GM19468 (cell line): ENCODE results near the gene LYRM1.

Experiments used
- ATAC-seq: cut with Tn5 transposase; IDR thresholded peaks from one replicate; pipeline ENCODE4 v1.9.1; 2021; ENCODE audit warnings: mild to moderate bottlenecking, moderate library complexity, moderate number of reproducible peaks; ENCODE audit not compliant: unreplicated experiment; ENCODE audit errors: extremely low read depth

LYRM1 gene

DNA sequence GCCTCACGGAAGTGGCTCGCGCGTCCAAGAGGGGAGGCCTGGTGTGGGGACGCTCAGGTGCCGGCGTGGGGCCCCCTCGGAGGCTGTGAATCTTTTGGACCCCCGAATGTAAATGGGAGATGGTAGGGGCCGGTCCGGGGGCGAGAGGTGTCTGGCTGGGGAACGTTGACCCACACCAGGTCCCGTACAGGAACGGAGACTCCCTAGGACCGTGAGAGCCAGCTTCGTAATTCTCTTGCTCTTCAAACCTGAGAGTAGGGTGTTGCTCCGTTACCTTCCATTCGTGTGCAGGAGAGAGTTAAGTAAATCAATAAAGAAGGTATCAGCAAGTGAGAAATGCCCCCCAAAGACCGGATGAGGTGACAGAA lies 481 bp downstream of the LYRM1 start:
- ATAC-seq: no peak

- ATAC-seq: peak; percentile 20
Observed at GRCh38 chr16:20901436-20902112, 1.0 kb downstream of the LYRM1 start.

DNA sequence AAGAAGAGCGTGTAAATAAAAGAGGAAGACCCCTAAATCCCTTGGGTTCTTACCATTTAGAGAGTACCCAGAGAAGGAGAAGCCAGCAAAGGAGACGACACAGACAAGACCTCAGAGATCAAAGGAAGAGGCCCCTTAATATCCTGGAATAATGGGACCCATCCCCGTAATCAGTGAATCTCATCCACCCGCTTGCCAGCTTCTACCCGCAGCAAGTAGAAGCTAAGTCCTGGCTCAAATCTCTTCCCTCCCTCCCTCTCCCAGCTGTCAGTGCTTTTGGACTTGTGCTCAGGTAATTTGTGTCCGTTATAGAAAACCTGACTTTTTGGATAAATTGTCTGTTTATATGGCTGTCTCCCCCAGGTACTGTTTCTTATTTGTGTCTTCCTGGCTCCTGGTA lies 1.9 kb downstream of the LYRM1 start:
- no peak for ATAC-seq

DNA sequence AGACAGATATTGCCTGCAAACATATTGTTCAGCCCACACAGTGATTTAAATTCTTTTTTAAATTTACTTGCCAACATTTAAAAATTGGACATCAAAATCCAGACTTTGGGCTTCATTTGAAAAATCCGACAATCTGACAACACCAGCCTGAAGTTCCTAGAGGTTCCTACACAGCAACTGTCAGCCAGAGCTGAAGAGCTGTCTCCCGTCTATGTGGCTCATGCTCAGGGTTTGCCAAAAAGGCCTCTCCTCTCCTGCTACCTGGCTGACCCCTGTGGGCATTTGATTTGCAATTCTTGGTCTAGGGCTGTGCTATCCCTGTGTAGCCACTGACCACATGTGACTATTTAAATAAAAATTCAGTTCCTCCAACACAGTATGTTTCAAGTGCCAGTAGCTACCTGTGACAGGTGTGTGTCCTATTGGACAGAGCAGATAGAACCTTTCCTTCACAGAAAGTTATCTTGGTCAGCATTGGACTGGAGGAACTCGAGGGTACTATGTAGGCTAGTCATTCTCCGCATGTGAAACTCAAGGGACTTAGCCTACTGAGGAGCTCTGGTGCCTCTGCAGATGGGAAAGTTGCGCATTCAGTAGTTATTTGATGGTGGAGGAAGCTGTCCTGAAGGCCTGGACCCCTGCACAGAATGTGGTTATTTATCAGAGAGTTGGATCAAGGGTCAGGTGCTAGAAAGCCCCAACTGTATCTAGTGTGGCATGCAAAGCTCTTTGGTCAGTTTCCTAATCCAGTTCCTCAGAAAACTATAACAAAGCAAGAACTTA lies 2.7 kb downstream of the LYRM1 start:
- ATAC-seq: no peak

- no peak for ATAC-seq
Observed at GRCh38 chr16:20903899-20904506, 3.4 kb downstream of the LYRM1 start.

DNA sequence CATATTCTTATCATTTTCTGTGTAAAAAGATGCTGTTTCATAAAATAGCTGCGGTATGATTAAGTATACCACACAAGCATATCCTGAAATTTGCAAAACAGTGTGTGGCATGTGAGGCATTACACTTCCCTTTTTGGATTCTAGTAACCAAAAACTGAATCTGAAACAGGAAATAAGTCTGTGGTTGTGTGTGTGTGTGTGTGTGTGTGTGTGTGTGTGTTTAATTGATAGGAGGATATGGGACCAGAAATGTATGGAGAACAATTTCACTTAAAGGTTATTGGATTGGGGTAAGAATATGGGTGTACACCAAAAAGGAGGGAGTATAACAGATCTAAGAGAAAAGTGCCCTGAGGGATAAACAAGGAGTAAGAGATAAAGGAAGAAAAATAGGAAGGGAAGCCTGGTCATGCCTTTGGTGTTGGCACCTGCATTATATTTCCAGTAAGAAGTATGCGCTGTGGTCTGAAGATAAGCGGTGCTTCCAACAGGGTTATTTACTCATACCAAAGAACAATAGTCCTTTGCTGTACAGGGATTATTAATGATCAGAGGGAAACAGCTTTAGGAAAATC lies 4.0 kb downstream of the LYRM1 start:
- no peak for ATAC-seq

DNA sequence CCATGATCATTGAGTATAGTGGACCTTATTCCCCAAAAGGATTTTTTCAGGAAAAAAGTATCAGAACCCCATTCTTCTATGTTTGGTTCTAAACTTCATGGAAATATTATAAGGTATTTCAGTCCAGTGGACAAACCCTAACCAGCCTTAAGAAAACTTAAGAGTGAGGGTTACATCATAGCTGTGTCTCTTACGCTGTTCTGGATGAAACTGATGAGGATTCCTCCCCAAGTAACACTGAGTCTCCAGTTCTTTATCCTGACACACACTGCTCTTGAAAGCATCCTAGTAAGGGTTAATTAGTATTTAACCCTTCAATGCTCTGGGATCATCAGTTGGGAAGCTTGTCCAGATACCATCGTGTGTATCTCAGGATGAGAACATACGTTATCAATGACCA lies 5.0 kb downstream of the LYRM1 start:
- no peak for ATAC-seq

- ATAC-seq: no peak
Observed at GRCh38 chr16:20906341-20907255, 6.0 kb downstream of the LYRM1 start.

- no peak for ATAC-seq
Observed at GRCh38 chr16:20910781-20911321, 10.3 kb downstream of the LYRM1 start.

GRCh38 chr16:20911361-20911760 lies 10.8 kb downstream of the LYRM1 start:
- ATAC-seq: no peak

DNA sequence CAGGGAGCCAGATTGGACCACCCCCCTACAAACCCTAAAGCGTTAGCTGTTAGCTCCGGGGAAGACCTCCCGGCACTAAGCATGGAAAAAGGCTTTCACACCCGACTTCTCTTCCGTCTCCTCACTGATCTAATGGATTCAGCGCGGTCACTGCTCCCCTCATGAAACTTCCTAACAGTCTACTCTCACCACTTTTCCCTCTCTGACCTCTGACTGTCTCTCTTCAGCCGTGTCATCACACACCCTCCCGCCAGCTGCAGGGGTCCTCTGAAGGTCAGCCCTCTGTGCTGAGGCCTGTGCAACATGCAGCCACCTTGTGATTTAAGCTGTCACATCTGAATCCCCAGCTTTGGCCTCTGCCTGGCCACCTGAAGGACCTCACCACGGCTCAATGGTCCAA lies 15.7 kb downstream of the LYRM1 start:
- no peak for ATAC-seq

GRCh38 chr16:20916942-20917341 lies 16.4 kb downstream of the LYRM1 start:
- ATAC-seq: no peak

DNA sequence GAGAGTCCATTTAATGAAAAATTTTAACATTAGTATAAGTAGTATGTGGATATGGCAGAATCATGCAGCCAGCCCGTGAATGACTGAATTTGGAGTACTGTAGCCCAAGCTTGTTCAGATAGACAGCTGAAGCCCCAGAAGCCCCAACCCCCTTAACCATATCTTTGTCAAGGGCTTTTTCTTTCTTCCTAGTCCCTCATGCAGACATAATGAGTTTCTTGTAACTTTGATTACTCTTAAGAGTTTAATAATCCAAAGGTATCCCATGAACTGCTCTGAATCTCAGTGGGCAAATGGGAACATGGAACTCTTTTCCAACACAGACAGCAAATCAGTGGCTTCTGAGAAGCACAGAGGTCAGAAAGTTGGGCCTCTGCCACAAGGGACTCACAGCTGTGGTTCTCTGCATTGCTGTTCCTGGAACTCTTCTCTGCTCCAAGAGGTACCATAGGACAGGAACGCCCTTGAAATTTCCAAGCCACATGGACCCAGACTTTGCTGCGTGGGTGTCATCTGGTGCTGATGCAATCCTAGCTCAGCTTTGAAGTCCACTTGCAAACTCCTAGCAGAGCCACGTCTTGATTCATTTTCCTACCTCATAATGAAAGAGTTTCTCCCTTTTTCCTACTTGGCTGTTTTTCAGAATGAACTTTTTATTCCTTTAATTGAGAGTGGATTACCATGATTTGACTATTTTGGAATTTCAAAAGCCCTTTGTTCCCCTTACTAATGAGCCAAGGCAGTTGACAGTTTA lies 18.1 kb downstream of the LYRM1 start:
- ATAC-seq: no peak

GRCh38 chr16:20920091-20920490 lies 19.5 kb downstream of the LYRM1 start:
- no peak for ATAC-seq

GRCh38 chr16:20920799-20921198 lies 20.2 kb downstream of the LYRM1 start:
- no peak for ATAC-seq

DNA sequence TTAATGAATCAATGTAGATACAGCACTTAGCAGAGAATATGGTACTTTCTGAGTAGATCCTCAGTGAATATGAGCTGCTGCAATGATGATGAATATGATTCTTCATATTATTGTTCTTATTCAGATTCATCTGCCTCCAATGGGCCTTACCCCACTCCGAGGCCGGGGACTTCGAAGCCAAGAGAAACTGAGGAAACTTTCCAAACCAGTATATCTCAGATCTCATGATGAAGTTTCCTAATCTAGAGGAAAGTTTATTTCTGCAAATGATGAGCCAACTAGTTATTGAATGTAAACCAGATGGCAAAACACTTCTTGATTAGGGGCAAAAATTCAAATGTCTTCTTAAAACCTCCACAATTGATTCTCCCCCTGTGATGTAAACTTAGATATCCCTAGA lies 23.3 kb downstream of the LYRM1 start:
- ATAC-seq: no peak

DNA sequence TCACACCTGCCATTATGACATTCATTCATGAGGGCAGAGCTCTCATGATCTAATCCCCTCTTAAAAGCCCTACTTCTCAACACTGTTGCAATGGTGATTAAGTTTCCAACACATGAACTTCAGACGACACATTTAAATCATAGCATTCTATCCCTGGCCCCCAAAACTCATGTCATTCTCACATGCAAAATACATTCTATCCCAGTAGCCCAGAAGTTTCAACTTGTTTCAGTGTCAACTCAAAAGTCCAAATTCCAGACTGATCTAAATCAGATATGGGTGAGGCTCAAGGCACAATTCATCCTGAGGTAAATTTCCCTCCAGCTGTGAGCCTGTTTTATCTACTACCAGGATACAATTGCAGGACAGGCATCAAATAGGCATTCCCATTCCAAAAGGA lies 25.2 kb downstream of the LYRM1 start:
- no peak for ATAC-seq

GRCh38 chr16:20928774-20929411 lies 28.3 kb downstream of the LYRM1 start:
- ATAC-seq: no peak
